GM19324 (cell line): ENCODE results near the gene IRAK2.
"Not testable (repeated sequence)": the region's sequence is repeated elsewhere in the genome, so short reads cannot be mapped to it uniquely, and the experiment has no call there.

Experiments
- ATAC-seq: cut with Tn5 transposase; IDR thresholded peaks from one replicate; pipeline ENCODE4 v1.9.1; 2021; ENCODE audit warnings: mild to moderate bottlenecking, moderate library complexity; ENCODE audit not compliant: unreplicated experiment, low FRiP score

The IRAK2 gene

DNA sequence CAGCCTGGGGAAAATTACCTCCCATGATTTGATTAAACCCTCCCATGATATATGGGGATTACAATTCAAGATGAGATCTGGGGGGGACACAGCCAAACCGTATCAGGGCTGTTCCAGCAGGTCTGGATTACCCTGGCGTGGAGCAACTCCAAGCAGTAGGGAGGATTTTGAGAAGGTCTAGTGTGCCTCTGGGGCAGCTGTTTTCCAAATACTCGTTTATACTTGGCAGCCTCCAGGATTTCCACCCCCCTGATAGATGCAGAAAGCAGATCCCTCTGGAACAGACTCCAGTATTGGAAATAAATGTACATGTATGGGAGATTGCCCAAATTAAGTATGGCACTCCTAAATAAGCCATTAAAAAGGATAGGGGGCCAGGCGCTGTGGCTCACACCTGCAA lies 7.7 kb upstream of the IRAK2 start:
- no peak for ATAC-seq

DNA sequence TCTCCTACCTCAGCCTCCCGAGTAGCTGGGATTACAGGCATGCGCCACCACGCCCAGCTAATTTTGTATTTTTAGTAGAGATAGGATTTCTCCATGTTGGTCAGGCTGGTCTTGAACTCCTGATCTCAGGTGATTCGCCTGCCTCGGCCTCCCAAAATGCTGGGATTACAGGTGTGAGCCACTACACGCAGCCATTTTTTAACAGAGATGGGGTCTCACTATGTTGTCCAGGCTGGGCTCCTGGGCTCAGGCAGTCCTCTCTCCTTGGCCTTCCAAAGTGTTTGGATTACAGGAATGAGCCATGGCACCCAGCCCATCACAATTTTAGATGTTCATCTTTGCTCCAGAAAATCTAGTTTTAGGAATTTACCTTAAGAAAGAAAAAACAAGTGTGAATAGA lies 6.2 kb upstream of the IRAK2 start:
- not testable (repeated sequence) for ATAC-seq

DNA sequence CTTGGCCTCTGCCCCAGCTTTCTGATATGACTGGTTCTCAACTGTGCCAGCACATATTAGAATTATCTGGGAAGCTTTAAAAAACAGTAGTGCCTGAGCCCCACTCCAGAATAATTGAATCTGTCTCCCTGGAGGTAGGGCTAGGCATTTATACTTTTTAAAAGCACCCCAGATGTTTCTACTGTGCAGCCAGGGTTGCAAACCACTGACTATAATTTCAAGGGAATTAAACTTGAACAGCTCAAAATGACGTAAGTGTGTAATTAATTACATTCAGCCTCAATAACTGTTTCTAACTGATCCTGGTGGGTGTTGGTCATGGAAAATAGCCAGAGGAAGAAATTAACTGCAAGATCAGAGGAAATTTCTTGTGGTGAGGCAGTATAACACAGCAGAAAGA lies 4.4 kb upstream of the IRAK2 start:
- no peak for ATAC-seq

GRCh38 chr3:10160925-10161324 lies 3.8 kb upstream of the IRAK2 start:
- no peak for ATAC-seq

GRCh38 chr3:10162185-10162584 lies 2.5 kb upstream of the IRAK2 start:
- no peak for ATAC-seq

DNA sequence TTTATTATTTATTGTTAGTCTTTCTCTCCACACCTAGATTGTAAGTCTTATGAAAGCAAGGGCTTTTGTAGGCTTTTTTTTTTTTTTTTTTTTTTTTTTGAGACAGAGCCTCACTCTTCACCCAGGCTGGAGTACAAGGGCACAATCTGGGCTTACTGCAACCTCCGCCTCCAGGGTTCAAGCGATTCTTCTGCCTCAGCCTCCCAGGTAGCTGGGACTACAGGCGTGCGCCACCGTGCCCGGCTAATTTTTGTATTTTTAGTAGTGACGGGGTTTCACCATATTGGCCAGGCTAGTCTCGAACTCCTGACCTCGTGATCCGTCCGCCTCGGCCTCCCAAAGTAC lies 546 bp upstream of the IRAK2 start:
- not testable (repeated sequence) for ATAC-seq

DNA sequence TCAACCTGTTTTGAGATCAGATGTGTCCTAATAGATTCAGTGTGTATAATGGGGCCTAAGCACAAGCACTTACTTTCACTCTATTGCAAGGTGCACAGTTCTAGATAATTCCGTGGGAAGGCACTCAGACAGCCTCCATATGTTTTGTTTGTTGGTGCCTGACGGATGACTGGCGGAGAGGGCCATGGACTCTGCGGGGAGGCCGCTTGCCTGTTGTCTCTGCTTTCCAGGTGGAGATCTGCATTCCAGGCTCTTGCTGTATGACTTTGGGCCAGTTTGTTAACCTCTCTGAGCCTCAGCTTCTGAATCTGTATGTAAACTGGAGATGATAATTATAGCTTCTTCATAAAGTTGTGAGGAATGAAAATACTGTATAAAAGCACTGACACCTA lies 1.5 kb downstream of the IRAK2 start:
- ATAC-seq, result no peak

GRCh38 chr3:10169000-10169496 lies 4.3 kb downstream of the IRAK2 start:
- no peak for ATAC-seq

DNA sequence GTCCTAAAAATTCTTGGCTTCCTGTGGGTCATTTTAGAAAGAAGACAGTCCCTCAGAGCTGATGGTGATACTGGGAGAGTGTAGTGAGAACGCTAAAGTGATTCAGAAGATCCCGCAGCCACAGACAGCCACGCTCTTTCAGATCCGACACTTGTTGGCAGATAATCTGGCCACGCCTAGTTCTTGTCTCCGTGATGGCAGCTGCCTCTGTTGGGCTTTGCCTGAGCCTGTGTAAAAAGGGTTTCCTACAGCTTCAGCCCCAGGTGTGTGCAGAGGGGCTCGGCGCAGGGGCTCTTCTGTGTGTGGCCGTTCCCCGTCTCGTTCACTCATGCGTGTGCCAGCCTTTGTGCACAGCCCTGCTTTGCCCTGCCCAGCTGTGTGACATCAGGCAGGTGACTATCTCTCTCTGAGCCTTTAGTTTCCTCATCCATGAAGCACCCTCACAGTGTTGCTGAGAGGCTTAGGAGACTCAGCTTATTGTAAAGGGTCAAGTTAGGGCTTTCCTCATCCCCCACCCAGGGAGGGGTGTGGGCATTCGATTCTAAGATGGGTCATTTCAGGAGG lies 6.3 kb downstream of the IRAK2 start:
- no peak for ATAC-seq

DNA sequence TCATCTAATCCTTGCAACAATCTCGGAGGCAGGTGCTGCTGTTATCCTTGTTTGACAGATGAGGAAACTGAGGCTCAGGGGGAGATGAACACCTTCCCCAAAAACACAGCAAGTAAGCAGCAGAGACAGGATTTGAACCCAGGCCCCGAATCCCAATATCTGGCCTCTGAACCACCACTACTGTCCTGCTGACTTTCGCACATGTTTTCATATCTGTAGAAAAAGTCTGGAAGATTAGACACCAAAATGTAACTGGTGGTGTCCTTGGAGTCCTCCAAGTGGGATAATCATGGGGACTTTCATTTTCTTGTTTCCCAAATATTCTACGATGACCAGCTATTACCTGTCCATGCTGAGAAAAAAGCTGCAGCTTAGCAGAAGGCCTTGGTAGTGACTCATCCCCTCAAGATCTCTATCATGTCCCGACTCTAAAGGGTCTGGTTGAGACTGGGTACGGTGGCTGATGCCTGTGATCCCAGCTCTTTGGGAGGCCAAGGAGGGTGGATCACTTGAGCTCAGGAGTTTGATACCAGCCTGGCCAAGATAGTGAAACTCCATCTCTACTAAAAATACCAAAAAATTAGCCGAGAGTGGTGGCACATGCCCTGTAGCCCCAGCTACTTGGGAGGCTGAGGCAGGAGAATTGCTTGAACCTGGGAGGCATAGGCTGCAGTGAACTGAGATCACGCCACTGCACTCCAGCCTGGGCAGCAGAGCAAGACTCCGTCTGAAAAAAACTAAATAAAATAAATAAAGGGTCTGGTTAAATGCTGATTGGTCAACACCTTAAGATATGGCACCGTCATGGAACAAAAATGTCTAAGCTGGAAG lies 8.6 kb downstream of the IRAK2 start:
- no peak for ATAC-seq

DNA sequence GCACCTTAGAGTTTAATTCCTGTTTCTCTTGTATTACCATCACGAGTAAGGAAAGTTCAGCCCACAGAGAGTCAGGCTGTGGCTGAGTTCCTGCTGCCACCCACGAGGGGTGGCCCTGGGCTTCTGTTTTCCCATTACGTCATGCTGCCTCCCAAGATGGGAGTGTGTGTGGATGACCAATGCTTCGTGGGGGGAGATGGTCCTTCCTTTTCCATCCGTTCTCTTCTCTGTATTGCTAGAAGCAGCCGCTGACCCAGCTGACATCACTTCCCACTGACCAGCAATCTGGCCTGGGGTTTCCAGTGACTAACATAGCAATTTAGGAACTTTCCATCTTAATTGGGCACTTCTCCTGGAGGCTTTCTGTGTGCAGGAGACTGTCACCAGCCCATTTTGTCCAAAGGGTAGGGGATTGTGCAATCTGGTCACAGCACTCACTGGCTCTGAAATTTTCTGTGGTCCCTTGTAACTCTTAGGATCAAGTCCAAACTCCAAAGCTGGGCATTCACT lies 9.3 kb downstream of the IRAK2 start:
- ATAC-seq, result no peak

DNA sequence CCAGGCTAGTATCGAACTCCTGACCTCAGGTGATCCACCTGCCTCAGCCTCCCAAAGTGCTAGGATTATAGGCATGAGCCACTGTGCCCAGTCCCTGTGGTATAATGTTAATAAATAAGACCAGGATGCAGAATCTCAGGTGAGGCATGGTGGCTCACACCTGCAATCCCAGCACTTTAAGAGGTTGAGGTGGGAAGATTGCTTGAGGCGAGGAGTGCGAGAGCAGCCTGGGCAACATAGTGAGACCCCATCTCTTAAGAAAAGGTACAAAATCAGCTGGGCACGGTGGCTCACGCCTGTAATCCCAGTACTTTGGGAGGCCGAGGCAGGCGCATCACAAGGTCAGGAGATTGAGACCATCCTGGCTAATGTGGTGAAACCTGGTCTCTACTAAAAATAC lies 10.6 kb downstream of the IRAK2 start:
- not testable (repeated sequence) for ATAC-seq

- ATAC-seq, result not testable (repeated sequence)
Observed at GRCh38 chr3:10176150-10176549, 11.4 kb downstream of the IRAK2 start.

DNA sequence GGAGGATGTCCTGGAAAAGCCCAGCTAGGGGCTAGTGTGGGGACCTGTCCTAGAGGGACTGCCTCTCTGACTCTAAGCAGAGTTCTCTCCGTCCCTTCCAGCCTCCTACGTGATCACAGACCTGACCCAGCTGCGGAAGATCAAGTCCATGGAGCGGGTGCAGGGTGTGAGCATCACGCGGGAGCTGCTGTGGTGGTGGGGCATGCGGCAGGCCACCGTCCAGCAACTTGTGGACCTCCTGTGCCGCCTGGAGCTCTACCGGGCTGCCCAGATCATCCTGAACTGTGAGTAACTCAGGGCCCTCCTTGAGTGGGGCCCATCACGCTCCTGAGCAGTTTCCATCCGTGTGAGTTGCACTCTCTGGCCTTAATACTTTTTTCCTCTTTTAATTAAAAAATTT lies 13.0 kb downstream of the IRAK2 start:
- no peak for ATAC-seq

DNA sequence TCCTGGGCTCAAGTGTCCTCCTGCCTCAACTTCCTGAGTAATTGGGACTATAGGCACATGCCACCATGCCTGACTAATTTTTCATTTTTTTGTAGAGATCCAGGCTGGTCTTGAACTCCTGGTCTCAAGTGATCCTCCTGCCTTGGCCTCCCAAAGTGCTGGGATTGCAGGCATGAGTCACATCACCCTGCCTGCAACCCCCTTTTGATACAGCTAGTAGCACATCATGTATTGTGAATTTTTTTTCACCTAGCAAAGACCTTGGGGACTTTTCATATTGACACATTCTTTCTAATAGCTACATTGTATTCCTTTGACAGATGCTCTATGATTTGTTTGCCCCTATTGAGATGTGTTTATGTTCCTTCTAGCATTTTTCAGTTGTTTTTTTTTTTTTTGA lies 14.2 kb downstream of the IRAK2 start:
- no peak for ATAC-seq

DNA sequence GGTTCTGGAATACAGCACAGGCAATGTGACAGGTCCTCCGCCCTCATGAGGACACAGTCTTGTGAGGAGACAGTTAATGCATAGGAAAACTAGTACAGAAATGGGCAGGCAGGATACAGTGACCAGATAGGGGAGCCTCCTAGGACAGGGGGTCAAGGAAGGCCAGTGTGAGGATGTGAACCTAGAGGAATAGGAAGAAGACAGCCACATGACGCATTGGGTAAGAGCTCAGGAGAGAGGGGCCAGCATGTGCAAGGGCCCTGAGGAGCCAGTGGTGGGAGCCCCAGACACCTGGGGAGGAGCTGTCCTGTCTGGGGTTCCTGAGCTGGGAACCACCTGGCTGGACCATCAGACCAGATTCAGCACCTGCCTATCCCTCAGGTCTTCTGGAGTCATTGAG lies 15.6 kb downstream of the IRAK2 start:
- no peak for ATAC-seq

GRCh38 chr3:10180738-10181295 lies 16.1 kb downstream of the IRAK2 start:
- ATAC-seq, result no peak

DNA sequence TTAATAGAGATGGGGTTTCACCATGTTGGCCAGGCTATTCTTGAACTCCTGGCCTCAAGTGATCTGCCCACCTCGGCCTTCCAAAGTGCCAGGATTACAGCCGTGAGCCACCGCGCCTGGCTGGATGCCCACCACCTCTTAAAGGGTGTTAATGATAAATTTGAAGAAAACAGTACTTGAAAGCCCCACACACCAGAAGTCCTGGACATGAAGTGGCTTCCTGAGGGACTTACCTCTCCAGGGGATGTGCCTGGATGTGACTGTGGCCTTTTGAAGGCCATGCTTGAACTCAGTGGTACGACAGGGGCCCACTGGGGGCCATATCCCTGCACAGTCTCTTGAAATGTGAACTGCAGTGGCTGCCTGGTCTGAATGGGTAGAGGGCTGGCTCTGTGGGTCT lies 18.2 kb downstream of the IRAK2 start:
- no peak for ATAC-seq

GRCh38 chr3:10184250-10184649 lies 19.5 kb downstream of the IRAK2 start:
- no peak for ATAC-seq

GRCh38 chr3:10185804-10186762 lies 21.4 kb downstream of the IRAK2 start:
- no peak for ATAC-seq
